ENCODE results near the gene TMEM238.
"Not testable (repeated sequence)": the region's sequence is repeated elsewhere in the genome, so short reads cannot be mapped to it uniquely, and the experiment has no call there.

TMEM238 gene, protein sequence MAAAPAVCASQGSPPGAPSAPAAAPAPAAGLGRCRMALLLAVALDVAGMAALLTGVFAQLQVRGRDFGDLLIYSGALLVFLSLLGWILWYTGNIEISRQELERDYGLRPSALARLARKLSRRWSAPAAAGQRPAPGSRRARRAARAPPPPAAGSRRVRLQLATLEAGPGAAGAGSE

DNA sequence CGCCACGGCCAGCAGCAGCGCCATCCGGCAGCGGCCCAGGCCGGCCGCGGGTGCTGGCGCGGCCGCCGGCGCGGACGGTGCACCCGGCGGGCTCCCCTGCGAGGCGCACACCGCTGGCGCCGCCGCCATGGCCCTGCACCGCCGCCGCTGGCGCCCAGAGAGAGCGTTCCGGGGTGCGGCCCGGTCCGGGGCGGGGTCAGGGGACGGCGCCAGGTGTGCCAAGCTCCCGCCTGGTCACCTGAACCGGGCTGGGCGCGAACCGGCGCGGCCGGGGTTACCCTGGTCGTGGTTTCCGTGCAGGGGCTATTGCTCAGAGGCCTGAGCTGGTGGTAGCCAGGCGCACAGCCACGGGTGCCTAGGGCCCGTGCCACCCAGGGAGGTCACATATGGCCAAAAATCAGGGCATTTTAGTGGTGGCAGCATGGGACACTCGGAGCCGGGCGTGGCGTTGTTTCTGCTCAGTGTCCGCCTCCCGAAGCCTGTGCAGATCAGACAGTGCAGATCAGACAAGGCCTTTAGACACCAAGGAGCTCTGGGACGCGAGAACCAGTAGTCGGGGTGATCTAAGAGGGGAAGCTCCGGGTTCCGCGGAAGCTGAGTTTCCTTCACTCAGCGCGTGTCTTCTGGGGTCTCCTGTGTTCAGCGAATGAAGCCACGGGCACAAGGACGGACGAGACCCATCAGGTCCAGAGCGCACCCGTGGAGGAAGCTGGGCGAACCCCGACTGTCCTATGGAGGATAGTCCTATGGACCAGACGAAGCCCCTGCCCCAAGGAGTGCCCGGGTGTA is at the start of gene TMEM238:
TSS of gene TMEM238 (minus strand) at position 162 of the 789 bp plus-strand sequence. CDS start at position 129, 33 bp downstream.
- in situ Hi-C loops (cut with HindIII; ENCODE audit: low sequenced_read_pairs): no loop called here

DNA sequence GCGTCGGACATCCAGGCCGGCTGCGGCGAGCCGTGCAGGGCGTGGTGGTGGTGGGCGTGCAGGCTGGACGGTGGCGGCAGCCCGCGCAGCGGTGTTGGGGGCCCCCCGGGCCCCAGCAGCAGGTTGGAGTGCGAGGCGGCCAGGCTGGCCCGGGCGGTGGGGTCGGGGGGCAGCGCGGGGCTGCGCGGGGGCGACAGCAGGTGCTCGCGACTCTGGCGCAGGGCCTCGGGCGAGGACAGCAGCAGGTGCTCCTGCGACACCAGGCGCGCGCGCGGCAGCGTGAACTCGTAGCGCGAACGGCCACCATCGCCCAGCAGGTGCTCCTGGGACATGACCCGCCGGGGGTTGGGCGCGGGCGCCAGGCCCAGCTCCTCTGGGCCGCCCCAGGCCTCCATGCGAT is 49.2 kb upstream of the TMEM238 start:
- in situ Hi-C loops (cut with HindIII; ENCODE audit: low sequenced_read_pairs): no loop called here

DNA sequence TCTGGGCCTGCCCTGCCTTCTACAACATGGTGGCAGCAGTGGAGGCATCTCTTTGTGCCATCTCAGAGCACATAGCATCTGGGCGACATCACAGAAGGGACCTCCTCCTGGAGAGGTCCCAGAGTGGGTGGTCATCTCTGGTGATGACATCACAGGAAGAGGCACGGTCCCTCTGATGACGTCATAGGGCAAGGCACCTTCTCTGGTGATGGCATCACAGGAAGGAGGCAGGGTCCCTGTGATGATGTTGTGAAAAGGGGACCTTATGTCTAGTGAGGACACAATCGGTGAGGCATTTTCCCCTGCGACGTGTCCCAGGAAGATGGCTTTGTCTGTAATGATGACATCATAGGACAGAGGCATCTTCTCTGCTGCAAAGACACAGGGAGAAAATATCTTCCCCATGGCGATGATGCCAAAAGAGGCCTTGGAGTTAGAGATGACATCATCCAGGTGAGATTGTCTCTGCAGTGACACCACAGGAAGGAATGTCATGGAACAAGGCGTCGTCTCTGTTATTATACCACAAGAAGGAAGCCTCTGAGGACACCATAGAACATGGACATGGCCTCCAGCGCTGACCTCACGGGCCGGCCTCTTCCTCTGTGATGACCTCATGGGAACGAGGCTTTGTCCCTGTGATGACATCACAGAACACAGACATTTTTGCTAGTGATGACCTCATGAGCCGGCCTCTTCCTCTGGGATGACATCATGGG is 48.3 kb upstream of the TMEM238 start:
- in situ Hi-C loops (cut with HindIII; ENCODE audit: low sequenced_read_pairs): no loop called here

DNA sequence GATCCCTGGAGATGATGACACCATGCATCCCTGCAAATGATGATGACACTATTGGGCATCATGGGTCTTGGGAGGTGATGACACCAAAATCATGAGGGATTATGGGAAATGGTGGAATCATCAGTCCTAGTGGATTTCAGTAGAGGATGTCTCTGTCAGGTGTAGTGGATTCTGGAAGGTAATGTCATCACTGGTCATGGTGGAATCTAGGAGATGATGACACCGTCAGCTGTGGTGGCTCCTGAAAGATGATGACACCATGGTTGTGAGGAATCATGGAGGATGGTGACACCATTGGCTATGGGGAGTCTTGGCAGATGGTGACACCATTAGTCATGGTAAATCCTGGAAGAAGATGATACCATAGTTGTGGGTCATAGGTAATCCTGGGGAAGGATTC is 47.1 kb upstream of the TMEM238 start:
- in situ Hi-C loops (cut with HindIII; ENCODE audit: low sequenced_read_pairs): no loop called here

DNA sequence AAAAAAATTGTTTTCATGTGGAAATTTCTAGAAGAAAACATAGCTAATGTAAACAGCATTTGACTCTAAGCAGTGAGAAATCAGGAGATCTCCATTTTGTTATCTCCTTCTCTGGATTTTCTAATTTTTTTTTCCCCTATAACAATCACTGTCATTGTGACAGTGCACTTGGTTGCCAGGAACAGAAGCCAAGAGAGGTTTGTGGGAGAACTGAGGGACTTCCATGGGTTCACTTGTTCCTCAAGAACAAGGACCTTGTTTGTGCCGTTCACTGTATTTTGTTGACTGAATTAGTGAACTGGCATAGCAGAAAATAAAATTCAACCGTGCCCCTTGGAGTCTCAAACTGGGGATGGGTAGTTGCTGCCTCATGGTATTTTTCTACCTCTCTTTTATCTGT is 42.0 kb upstream of the TMEM238 start:
- in situ Hi-C loops (cut with HindIII; ENCODE audit: low sequenced_read_pairs): no loop called here

DNA sequence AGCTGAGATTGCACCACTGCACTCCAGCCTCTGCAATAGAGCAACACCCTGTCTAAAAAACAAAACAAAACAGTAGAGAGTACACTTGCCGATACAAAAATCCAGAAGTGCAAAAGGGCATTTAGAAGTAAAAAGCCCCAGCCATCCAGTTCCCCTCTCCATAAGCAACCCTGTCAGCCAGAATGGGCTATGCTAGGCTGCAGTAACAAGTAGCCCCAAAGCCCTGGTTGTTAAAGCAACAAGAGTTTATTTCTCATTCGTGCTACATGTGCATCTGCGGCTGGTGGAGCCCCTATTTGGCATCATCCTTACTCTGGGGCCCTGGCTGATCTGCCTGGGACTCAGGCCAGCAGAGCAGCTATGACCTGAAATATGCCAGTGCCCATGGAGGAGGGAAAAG is 40.4 kb upstream of the TMEM238 start:
- in situ Hi-C loops (cut with HindIII; ENCODE audit: low sequenced_read_pairs): no loop called here

DNA sequence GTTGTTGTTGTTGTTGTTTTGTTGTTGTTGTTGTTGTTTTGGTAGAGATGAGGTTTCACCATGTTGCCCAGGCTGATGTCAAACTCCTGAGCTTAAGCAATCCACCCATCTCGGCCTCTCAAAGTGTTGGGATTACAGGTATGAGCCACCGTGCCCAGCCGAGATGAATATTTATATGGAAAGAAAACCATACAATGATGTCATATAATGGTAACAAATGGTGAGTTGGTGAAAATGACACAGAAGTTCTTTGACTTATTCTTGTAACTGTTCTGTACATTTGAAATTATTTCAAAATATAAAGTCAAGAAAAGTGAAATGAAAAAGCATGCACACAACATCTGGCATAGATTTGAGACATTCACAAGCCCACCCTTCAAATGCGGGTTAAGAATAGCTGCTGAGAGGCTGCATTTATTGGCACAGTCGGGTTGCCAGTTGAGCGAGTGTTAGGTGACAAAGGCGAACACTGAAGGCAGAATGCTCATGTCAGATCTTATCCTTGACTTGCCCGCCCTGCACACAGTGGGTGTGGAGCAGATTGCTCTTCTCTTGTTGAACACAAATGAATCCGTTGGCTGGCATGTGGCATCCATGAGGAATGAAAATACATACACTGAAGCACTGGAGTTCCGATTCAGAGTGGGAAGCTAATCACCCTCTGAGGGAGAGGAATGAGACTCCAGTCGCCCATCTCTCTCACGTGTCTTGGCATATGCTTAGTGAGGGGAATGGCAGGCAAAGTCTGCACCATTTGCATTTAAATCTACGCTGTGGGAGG is 39.3 kb upstream of the TMEM238 start:
- in situ Hi-C loops (cut with HindIII; ENCODE audit: low sequenced_read_pairs): no loop called here

DNA sequence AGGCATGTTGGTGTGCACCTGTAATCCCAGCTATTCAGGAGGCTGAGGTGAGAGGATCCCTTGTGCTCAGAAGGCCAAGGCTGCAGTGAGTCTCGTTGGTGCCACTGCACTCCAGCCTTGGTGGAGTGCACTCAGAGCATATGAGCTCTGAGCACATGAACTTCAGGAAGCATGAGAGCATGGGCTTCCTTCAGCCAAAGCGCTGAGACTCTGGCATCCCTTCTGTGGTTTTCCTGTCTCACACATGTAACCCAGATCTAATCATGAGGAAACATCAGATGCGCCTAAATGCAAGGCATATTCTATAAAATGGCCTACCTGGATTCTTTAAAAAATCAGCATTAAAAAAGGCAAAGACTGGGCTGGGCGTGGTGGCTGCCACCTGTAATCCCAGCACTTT is 37.2 kb upstream of the TMEM238 start:
- in situ Hi-C loops (cut with HindIII; ENCODE audit: low sequenced_read_pairs): not testable (repeated sequence)

DNA sequence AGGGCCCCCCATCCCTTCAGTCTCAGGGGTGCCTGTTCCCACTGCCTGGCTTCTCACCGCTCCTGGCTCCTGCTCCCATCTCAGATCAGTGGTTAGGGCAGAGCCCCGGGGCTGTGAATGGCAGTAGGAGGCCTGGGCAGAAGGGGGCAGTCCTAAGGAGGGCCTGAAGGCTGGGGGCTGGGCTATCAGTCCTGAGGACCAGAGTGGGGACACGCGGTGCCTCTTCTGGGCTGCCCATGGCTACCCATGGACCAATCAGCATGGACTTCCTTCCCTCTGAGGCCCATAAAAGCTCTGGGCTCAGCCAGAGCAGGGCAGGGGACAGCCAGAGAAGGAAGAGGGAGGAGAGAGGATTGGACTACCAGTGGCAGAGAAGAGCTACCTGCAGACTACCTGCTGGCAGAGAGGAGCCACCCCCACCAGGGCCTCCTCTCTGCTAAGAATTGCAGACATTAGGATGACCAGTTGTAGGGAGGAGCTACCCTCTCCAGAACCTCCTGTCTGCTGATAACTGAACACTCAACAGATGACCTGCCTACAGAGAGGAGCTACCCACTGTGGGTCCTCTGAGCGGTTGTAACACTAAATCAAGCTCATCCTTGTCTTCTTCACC is 35.6 kb upstream of the TMEM238 start:
- in situ Hi-C loops (cut with HindIII; ENCODE audit: low sequenced_read_pairs): loop anchor here (10.0 kb wide), 1 partner anchor 125 kb away; no protein-coding TSS in a partner anchor

DNA sequence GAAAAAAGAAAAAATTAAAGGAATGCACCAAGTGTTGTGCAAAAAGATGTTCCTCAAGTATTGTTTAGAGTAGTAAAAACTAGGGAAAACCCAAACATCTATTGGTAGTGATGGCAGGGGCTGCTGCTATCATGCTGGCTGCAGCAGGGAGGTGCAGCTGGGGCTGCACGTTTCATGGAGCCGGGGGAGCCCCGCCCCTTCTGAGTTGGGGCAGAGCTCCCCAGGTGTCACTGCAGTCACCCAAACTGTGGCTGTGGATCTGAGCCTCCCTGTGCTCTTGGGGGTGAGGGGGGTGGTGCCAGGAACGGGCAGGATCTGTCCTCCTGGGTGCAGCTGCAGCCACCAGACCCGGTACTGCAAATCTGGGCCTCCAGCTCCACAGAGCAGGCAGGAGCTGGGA is 35.0 kb upstream of the TMEM238 start:
- in situ Hi-C loops (cut with HindIII; ENCODE audit: low sequenced_read_pairs): loop anchor here (10.0 kb wide), 1 partner anchor 124 kb away; no protein-coding TSS in a partner anchor

DNA sequence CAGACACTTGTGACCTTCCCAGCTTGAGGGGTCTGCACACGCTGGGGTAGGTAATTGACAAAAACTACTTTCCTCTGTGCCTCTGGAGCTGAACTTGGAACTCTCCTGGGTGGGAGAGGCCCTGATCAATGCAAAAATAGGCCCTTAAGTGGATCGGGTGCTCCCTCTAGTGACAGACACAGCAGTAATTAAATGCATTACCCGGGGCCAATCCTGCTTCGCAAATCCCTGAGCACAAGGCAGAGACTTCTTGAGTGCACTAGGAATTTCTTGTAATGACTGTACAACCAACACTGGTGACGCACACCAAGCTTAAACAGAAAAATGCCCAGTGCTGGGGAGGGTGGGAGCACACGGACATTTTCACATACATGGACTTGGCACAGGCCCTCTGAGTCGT is 34.1 kb upstream of the TMEM238 start:
- in situ Hi-C loops (cut with HindIII; ENCODE audit: low sequenced_read_pairs): loop anchor here (10.0 kb wide), 1 partner anchor 123 kb away; no protein-coding TSS in a partner anchor

DNA sequence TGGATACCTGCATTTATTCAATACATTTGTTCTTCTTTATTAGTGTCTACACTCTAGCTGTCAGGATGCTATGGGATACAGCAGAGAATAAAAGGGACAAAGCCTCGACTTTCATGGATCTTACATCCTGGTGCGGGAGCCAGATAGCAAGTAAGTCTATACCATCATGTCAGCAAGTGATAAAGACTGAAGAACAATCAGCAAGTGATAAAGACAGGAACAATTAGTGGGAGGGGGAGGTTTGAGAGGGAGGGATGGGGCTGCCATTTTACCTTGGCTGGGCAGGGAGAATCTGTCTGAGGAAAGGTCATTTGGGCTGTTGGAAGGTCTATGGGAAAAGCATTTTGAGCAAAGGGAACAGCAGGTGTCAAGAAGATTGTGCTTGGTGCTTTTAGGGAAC is 26.1 kb upstream of the TMEM238 start:
- in situ Hi-C loops (cut with HindIII; ENCODE audit: low sequenced_read_pairs): loop anchor here (5.0 to 10.0 kb wide), 3 partner anchors 102 to 238 kb away; no protein-coding TSS in a partner anchor

DNA sequence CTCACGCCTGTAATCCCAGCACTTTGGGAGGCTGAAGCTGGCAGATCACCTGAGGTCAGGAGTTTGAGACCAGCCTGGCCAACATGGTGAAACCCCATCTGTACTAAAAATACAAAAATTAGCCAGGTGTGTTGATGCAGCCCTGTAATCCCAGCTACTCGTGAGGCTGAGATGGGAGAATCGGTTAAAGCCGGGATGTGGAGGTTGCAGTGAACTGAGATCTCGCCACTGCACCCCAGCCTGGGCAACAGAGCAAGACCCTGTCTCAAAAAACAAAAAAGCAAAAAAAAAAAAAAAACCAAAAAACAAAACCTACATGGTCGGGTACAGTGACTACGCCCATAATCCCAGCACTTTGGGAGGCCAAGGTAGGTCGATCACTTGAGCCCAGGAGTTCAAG is 25.1 kb upstream of the TMEM238 start:
- in situ Hi-C loops (cut with HindIII; ENCODE audit: low sequenced_read_pairs): not testable (repeated sequence)

DNA sequence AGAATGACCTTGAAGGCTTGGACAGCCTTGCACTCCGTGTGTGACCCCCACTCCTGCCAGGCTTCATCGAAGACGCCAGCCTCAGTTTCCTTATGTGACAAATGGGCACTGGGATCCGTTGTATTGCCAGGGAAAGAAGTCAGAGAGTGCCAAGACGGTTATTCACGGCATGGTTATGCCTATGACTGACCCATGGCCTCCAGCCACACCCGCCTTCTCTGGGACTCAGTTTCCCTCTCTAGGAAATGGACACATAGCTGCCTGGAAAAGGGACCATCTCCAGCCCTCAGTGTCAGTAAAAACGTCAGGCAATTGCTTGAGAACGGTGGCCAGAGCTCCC is 24.4 kb upstream of the TMEM238 start:
- in situ Hi-C loops (cut with HindIII; ENCODE audit: low sequenced_read_pairs): no loop called here

DNA sequence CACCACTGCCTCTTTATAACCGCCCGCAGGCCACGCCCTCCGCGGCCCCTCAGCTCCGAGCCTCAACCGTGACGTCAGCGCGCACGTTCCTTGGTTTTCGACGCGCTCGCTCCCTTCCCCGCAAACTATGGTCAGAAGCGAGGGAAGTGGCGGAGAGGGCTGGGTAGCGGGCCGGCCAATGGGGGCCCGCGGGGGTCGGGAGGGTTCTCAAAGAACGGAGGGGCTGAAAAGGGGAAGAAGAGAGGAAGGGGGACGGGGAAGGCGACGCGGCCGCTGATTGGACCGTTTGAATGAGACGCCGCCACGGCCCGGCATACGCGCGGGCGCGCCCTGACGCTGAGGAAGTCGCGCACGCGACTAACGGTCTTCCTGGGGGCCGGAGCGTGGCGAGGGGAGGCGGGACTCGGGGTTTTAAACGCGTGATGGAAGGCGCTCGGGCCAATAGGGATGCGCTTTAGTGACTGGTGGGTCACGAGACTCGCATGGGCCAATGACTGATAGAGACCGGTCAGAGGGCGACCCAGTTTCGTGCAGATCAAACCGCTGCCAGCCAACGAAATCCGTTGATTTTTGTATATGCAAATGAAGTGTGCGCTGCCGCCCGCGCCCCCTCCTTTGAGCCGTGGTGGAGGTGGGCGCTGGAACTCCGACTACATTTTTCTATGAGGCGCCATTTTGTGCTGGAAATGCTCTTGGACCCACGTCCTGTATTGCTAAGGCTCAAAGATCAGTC is 23.9 kb upstream of the TMEM238 start:
- in situ Hi-C loops (cut with HindIII; ENCODE audit: low sequenced_read_pairs): no loop called here

DNA sequence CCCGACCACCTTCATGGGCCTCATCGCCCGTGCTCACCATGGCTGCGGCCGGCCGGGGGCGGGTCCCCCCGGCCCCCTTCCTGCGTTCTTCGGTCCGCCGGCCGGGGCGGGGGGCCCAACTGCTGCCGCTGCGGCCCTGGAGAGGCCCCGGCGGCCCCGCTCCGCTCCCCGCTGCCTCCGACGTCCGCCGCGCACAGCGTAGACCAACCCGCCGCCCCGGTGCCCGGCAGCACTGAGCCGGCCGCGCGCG is 23.4 kb upstream of the TMEM238 start, which contains the start of gene UBE2S:
TSS of gene UBE2S (minus strand) at position 239 of the 250 bp plus-strand sequence. CDS start at position 40, 199 bp downstream.
- in situ Hi-C loops (cut with HindIII; ENCODE audit: low sequenced_read_pairs): not testable (repeated sequence)

DNA sequence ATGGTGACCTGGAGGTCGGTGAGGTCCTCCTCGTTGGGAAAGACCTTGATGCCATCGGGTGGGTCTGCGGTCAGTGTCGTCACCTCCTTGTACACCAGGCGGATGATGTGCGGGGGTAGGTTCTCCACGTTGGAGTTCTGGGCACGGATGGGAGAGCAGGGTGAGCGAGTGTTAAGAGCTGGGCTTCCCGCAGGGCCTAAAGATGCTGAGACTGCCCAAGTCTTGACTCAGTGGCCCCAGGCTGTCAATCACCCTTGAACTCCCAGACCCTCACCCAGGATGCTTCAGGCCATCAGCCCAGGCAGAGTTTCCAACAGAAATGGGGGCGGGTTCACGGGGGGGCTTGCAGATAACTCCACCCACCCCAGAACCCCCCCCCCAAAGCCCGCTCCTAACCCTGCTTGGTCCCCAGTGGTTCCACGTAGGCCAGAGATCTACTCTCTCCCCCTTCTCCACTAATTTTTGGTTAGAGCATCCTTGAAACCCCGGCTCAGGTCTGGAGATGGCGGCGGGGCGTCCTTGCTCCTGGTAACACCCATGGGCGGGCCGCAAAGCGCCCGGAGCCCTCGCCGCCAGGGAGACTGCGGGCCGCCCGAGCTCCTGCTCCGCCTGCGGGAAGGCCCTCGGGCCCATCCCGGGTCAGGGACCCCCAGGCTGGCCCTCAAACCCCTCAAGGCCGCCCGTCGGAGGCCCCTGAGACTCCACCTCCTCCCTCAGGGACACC is 22.9 kb upstream of the TMEM238 start:
- in situ Hi-C loops (cut with HindIII; ENCODE audit: low sequenced_read_pairs): no loop called here

DNA sequence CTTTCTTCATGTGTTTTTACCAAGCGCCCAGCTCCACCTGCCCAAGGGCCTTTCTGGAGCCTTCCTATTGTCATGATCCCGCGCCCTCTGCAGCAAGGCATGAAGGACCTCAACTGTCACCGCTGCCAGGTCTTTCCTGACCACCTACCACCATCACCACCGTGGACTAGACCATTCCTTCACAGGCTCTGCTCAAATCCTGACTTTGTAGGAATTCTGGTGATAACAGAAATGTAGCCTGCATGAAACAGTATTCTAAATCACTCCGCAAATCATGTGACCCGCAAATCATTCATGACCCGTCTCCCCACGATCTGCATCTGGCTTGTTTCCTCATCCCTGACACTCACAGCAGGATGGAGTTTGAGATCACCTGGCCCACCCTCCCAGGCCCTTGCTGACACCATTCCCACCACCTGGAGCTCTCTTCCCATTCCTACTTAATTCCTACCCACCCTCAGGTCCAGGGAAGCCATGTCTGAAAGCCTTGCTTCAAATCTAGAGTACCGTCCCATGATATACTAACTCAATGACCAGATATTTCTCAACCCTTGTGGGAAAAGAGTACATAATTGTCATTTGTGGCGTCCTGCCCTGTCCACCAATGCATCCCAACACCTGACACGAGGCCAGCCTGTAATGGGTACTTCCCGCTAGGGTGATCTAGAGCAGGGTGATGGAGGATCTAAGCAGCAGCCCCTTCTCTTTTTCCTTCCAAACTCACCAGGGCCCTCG is 22.2 kb upstream of the TMEM238 start:
- in situ Hi-C loops (cut with HindIII; ENCODE audit: low sequenced_read_pairs): no loop called here

DNA sequence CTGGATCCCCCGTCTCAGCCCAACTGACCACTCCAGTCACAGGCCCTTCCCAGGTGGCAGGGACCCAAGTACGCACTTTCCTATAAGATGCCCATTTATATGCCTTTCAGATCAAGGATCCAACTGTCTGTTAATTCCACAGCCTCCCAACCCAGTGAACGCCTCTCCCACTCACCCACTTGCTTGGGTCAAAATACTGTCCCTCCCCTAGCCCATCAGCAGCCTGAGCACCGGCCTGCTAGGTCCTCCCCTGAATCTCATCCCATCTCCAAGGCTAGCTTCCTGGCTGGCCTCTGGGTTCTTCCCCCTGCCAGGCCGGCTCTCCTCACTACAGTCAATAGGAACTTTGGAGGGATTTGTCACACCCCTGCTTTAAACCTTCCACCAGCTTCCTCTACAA is 21.5 kb upstream of the TMEM238 start:
- in situ Hi-C loops (cut with HindIII; ENCODE audit: low sequenced_read_pairs): no loop called here
